Natural killer cell (primary cell): ENCODE results near the gene ZBTB40. TPM values are rescaled to one million over a fixed set of nuclear protein-coding genes. Genes with fewer than 3 reads are reported as not detected.

ENCODE experiments used
- ATAC-seq, 3 donors: fragments of 150-1000 bp in 2 of 3; fragments of 200-7000 bp in 1 of 3; cut with Tn5 transposase; 1 replicate in 1 of 3; 2 replicates in 2 of 3; pipeline ENCODE4 v1.10.0; 2021; ENCODE audit warnings: mild to moderate bottlenecking in 2 of 3, moderate library complexity in 2 of 3
- DNase-seq, 2 donors: peaks; one replicate each; pipeline versions ENCODE4 v3.0.0 to v3.0.0-alpha.2; 2013 to 2021; ENCODE audit warnings: mixed read lengths in 1 of 2
- H3K27ac ChIP-seq: one replicate; pipeline ENCODE4 v1.5.1; 2013; ENCODE audit warnings: mild to moderate bottlenecking, low read length
- H3K27me3 ChIP-seq: one replicate; pipeline ENCODE4 v1.6.1; 2013; ENCODE audit warnings: low read length; ENCODE audit not compliant: control insufficient read depth, insufficient read depth
- H3K36me3 ChIP-seq: one replicate; pipeline ENCODE4 v1.6.1; 2013; ENCODE audit warnings: low read length; ENCODE audit not compliant: control insufficient read depth, insufficient read depth
- H3K4me1 ChIP-seq: one replicate; pipeline ENCODE4 v1.6.1; 2013; ENCODE audit warnings: low read length; ENCODE audit not compliant: control insufficient read depth, insufficient read depth
- H3K4me3 ChIP-seq: one replicate; pipeline ENCODE4 v1.5.1; 2013; ENCODE audit warnings: low read length
- H3K9me3 ChIP-seq: one replicate; pipeline ENCODE4 v1.6.1; 2013; ENCODE audit warnings: low read length; ENCODE audit not compliant: control insufficient read depth, insufficient read depth
- H3K27ac Mint-ChIP-seq, 2 donors: one replicate each; pipeline ENCODE4 v1.8.0; 2022; ENCODE audit warnings: mild to moderate bottlenecking in 2 of 2, mixed read lengths in 2 of 2, moderate library complexity in 1 of 2
- H3K27me3 Mint-ChIP-seq, 2 donors: one replicate each; pipeline ENCODE4 v1.8.0; 2022; ENCODE audit warnings: low read depth in 2 of 2, mixed read lengths in 2 of 2
- H3K36me3 Mint-ChIP-seq: one replicate; pipeline ENCODE4 v1.8.0; 2022; ENCODE audit warnings: mixed read lengths
- H3K4me1 Mint-ChIP-seq, 2 donors: one replicate each; pipeline ENCODE4 v1.8.0; 2022; ENCODE audit warnings: mixed read lengths in 2 of 2
- H3K4me3 Mint-ChIP-seq: one replicate; pipeline ENCODE4 v1.8.0; 2022; ENCODE audit warnings: mild to moderate bottlenecking, moderate library complexity, mixed read lengths
- H3K9me3 Mint-ChIP-seq, 2 donors: one replicate each; pipeline ENCODE4 v1.8.0; 2022; ENCODE audit warnings: mixed read lengths in 2 of 2
- WGBS: methylation state at CpG from one replicate; pipeline ENCODE4 v1.1.7; 2013; ENCODE audit warnings: missing lambda C conversion rate; ENCODE audit not compliant: insufficient coverage; 5-methylcytosine and 5-hydroxymethylcytosine counted together
- intact Hi-C: fragments of 100-400 bp; cut with micrococcal nuclease; formaldehyde crosslinking; loops from one replicate; pipeline ENCODE4 v1.14.2; 2022
- total RNA-seq, 4 donors: library from RNA; stranded (reverse); fragments of 120-200 nt in 1 of 4; gene quantifications; one replicate each; pipeline versions ENCODE4 v1.2.3 to v1.2.4, GENCODE V29; 2013 to 2022
- TF ChIP-seq, protein P1 (sequence below): fragments of 200-600 bp; IDR thresholded peaks from one replicate; pipeline ENCODE4 v1.8.0; 2022; ENCODE audit warnings: antibody characterized with exemption

ZBTB40 gene
- total RNA-seq, 3 donors from 2014 or later (not counting 1 experiment from before 2014, with no cell fraction given), result 32.9 to 37.6 (median 36.7) TPM

DNA sequence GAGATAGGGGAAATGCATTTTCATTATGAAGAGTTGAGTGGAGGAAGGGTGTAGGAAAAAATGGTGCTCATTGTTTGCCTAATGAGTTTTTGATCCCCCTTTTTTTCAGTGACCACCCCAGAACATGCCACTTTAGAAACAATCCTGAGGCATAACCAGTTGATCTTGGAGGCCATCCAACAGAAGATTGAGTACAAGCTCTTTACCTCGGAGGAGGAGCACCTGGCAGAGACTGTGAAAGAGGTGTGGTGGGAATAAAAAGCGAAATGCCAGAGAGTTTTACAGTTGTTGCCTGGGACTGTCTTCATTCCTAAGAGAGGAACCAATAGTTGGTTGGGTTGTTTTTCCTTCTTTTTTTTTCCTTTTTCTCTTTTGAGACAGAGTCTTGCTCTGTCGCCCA lies 57.3 kb downstream of the ZBTB40 start:
- Mint-ChIP-seq H3K4me3 (no peak overlapping the region), H3K27ac (no peak overlapping the region), H3K4me1 (no peaks in the 10 kb centered on the region), H3K27me3 (no peaks in the 10 kb centered on the region), H3K9me3 (no peaks in the 10 kb centered on the region), H3K36me3 (peaks cover 29% of the 10 kb centered on the region)
- Histone ChIP-seq H3K4me1 (no peaks in the 10 kb centered on the region), H3K27me3 (no peaks in the 10 kb centered on the region), H3K36me3 (peaks cover 67% of the 10 kb centered on the region), H3K9me3 (no peaks in the 10 kb centered on the region), H3K27ac (no peak overlapping the region), H3K4me3 (no peak overlapping the region)
- TF ChIP-seq, protein P1, sequence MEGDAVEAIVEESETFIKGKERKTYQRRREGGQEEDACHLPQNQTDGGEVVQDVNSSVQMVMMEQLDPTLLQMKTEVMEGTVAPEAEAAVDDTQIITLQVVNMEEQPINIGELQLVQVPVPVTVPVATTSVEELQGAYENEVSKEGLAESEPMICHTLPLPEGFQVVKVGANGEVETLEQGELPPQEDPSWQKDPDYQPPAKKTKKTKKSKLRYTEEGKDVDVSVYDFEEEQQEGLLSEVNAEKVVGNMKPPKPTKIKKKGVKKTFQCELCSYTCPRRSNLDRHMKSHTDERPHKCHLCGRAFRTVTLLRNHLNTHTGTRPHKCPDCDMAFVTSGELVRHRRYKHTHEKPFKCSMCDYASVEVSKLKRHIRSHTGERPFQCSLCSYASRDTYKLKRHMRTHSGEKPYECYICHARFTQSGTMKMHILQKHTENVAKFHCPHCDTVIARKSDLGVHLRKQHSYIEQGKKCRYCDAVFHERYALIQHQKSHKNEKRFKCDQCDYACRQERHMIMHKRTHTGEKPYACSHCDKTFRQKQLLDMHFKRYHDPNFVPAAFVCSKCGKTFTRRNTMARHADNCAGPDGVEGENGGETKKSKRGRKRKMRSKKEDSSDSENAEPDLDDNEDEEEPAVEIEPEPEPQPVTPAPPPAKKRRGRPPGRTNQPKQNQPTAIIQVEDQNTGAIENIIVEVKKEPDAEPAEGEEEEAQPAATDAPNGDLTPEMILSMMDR, result no peak
- ATAC-seq (no peak), DNase-seq (no peak)
- intact Hi-C loops, result no loop called here
- 100% methylated on average over 3 of the region's 3 CpGs for WGBS

DNA sequence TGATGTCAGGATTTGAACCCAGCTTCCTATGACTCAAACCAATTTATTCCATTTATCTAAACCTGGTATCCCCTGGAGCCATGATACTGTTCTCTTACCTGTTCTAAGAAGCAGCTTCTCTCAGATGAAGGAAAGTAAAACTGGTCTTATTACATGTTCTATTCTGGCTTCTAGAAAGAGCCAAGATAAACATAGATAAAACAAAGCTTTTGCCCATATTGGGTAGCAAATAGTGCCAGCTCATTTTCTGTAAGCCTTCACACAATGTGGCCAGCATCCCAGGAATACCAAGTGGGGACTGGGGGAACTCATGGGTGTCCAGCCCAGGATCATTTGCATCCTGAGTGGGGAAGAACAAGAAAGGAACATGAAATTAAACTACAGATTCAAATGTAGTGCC lies 58.2 kb downstream of the ZBTB40 start:
- peaks cover 34% of the 10 kb centered on the region for H3K36me3 Mint-ChIP-seq
- H3K9me3 ChIP-seq, result no peaks in the 10 kb centered on the region
- TF ChIP-seq, protein P1, result no peak
- peaks cover 75% of the 10 kb centered on the region for H3K36me3 ChIP-seq
- intact Hi-C loops, result no loop called here
- no peaks in the 10 kb centered on the region for H3K4me1 ChIP-seq
- no peak overlapping the region for H3K27ac Mint-ChIP-seq
- H3K27me3 ChIP-seq, result no peaks in the 10 kb centered on the region
- H3K9me3 Mint-ChIP-seq, result no peaks in the 10 kb centered on the region
- no peaks in the 10 kb centered on the region for H3K4me1 Mint-ChIP-seq
- H3K27ac ChIP-seq, result no peak overlapping the region
- no peaks in the 10 kb centered on the region for H3K27me3 Mint-ChIP-seq
- H3K4me3 ChIP-seq, result no peak overlapping the region
- DNase-seq (no peak), ATAC-seq (no peak)
- H3K4me3 Mint-ChIP-seq, result no peak overlapping the region

DNA sequence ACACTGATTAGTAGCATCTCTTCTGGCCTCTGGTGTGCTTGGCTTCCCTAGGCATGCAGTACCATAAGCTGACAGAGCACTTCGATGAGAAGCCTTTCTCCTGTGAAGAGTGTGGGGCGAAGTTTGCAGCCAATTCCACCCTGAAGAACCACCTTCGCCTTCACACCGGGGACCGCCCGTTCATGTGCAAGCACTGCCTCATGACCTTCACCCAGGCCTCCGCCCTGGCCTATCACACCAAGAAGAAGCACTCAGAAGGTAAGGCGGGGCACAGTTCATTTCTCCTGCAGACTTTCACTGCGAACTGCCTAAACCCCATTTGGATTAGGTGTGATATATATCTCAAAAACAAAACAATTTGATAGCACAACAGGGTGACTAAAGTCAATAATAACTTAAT lies 61.2 kb downstream of the ZBTB40 start:
- WGBS, result 98% methylated on average over 8 of the region's 9 CpGs
- no peak overlapping the region for H3K27ac Mint-ChIP-seq
- Histone ChIP-seq H3K4me1 (no peaks in the 10 kb centered on the region), H3K36me3 (peaks cover 85% of the 10 kb centered on the region), H3K4me3 (no peak overlapping the region), H3K9me3 (no peaks in the 10 kb centered on the region), H3K27me3 (no peaks in the 10 kb centered on the region), H3K27ac (no peak overlapping the region)
- DNase-seq (no peak), ATAC-seq (no peak)
- no peaks in the 10 kb centered on the region for H3K27me3 Mint-ChIP-seq
- TF ChIP-seq, protein P1, result no peak
- peaks cover 31% of the 10 kb centered on the region for H3K36me3 Mint-ChIP-seq
- H3K4me1 Mint-ChIP-seq, result no peaks in the 10 kb centered on the region
- intact Hi-C loops, result no loop called here
- no peak overlapping the region for H3K4me3 Mint-ChIP-seq
- no peaks in the 10 kb centered on the region for H3K9me3 Mint-ChIP-seq

DNA sequence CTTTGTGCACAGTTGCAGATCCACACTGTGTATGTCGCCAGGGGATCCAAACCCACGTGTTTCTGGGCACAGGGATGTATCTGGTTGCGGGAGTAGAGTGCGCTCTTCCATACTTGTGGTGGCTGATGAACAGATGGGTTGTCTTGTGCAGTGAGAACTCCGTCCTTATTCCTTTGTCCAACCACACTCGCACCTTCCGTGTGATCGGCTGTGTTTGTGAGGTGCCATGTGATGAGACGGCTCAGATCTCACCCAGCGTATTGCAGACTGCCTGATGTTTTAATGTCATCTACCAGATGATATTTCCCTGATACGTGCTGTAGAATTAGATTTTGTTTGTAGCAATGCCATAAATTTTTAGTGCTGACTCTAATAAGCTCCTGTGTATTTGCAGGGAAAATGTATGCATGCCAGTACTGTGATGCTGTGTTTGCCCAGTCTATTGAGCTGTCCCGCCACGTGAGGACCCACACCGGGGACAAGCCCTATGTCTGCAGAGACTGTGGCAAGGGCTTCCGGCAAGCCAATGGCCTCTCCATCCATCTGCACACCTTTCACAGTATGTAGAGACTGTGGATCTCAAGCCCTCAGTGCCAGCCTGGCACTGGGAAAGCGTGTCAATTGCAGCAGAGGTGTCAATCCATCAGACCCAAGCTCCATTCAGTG lies 65.4 kb downstream of the ZBTB40 start:
- H3K27me3 ChIP-seq, result no peaks in the 10 kb centered on the region
- ATAC-seq (no peak), DNase-seq (no peak)
- intact Hi-C loops, result no loop called here
- TF ChIP-seq, protein P1, result no peak
- peaks cover 91% of the 10 kb centered on the region for H3K36me3 ChIP-seq
- no peaks in the 10 kb centered on the region for H3K9me3 ChIP-seq
- H3K9me3 Mint-ChIP-seq, result no peaks in the 10 kb centered on the region
- H3K27me3 Mint-ChIP-seq, result no peaks in the 10 kb centered on the region
- H3K27ac Mint-ChIP-seq, result no peak overlapping the region
- H3K36me3 Mint-ChIP-seq, result peaks cover 38% of the 10 kb centered on the region
- no peaks in the 10 kb centered on the region for H3K4me1 Mint-ChIP-seq
- no peaks in the 10 kb centered on the region for H3K4me1 ChIP-seq
- 98% methylated on average over 16 of the region's 16 CpGs for WGBS
- H3K4me3 Mint-ChIP-seq, result no peak overlapping the region
- H3K4me3 ChIP-seq, result no peak overlapping the region
- no peak overlapping the region for H3K27ac ChIP-seq
